NB4 (cell line): Measurements from ENCODE around the gene ATP6V1G3.
A peak's percentile ranks its signal among the peaks of the same experiment; 100 is the strongest.

Experiments used
- DNase-seq: peaks from one replicate; pipeline ENCODE4 v3.0.0; 2010; ENCODE audit warnings: low read depth
- H3K4me3 ChIP-seq: one replicate; pipeline ENCODE4 v1.5.1; 2011; ENCODE audit warnings: mild to moderate bottlenecking, low read depth, low read length, moderate library complexity
- CTCF ChIP-seq: IDR thresholded peaks from one replicate; pipeline ENCODE4 v1.5.1; 2012; ENCODE audit warnings: low read depth, low read length
- MAX ChIP-seq: IDR thresholded peaks from 2 replicates; pipeline ENCODE4 v1.6.1; 2011; ENCODE audit warnings: low read depth, low read length
- MYC ChIP-seq: IDR thresholded peaks from 2 replicates; pipeline ENCODE4 v1.6.1; 2011; ENCODE audit warnings: low read depth, low read length
- POLR2A ChIP-seq: IDR thresholded peaks from 2 replicates; pipeline ENCODE4 v1.6.1; 2011; ENCODE audit warnings: mild to moderate bottlenecking; ENCODE audit not compliant: insufficient read length; ENCODE audit errors: extremely low read depth

Gene ATP6V1G3

GRCh38 chr1:198498881-198499280 lies 41.6 kb downstream of the ATP6V1G3 start:
- no peak overlapping the region for H3K4me3 ChIP-seq
- no peak for TF ChIP-seq POLR2A
- TF ChIP-seq MYC: no peak
- TF ChIP-seq CTCF: no peak
- TF ChIP-seq MAX: no peak
- DNase-seq: no peak

- H3K4me3 ChIP-seq: no peak overlapping the region
- DNase-seq: no peak
- TF ChIP-seq POLR2A (no peak), MYC (no peak), MAX (no peak), CTCF (no peak)
These were observed 42.4 kb downstream of the ATP6V1G3 start for GRCh38 chr1:198498103-198498385.

GRCh38 chr1:198497326-198498102 lies 43.0 kb downstream of the ATP6V1G3 start:
- TF ChIP-seq MYC: no peak
- no peak for TF ChIP-seq POLR2A
- DNase-seq: peak; percentile 11
- no peak overlapping the region for H3K4me3 ChIP-seq

GRCh38 chr1:198496216-198497143 lies 44.0 kb downstream of the ATP6V1G3 start:
- TF ChIP-seq POLR2A: no peak
- TF ChIP-seq MYC: no peak
- no peak for TF ChIP-seq MAX
- TF ChIP-seq CTCF: no peak
- DNase-seq: no peak
- no peak overlapping the region for H3K4me3 ChIP-seq

- no peak for DNase-seq
- no peak for TF ChIP-seq CTCF
- TF ChIP-seq MYC: no peak
- no peak for TF ChIP-seq MAX
- H3K4me3 ChIP-seq: no peak overlapping the region
These were observed 44.8 kb downstream of the ATP6V1G3 start for GRCh38 chr1:198495631-198496030.

- no peak overlapping the region for H3K4me3 ChIP-seq
- DNase-seq: no peak
- no peak for TF ChIP-seq CTCF
- TF ChIP-seq MYC: no peak
- no peak for TF ChIP-seq MAX
- TF ChIP-seq POLR2A: no peak
These were observed 45.8 kb downstream of the ATP6V1G3 start for GRCh38 chr1:198494658-198495103.
